NCI-H524 treated with DMSO at 0.1 percent for 48 hours (cell line): Measurements from ENCODE around the gene BRD4.

Experiments
- DNase-seq: peaks from one replicate; lab custom pipeline; 2025; lab: John Stamatoyannopoulos, UW

BRD4 gene

GRCh38 chr19:15194938-15195337 is 137.4 kb downstream of the BRD4 start:
- no peak for DNase-seq

DNA sequence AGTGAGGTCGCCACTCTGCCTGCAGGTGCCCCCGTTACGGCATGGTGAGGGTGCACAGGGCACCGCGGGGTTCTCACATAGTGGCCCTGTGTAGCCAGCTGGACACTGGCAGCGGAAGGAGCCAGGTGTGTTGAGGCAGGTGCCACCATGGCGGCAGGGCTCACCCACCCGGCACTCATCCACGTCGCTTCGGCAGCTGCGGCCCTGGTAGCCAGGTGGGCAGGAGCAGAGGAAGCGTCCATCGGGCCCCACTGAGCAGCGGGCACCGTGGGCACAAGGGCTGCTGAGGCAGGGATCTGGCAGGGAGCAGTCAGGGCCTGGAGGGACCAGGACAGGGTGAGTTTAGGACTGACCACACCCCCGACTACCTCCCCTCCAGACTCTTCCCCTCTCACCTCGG is 140.4 kb downstream of the BRD4 start:
- no peak for DNase-seq

DNA sequence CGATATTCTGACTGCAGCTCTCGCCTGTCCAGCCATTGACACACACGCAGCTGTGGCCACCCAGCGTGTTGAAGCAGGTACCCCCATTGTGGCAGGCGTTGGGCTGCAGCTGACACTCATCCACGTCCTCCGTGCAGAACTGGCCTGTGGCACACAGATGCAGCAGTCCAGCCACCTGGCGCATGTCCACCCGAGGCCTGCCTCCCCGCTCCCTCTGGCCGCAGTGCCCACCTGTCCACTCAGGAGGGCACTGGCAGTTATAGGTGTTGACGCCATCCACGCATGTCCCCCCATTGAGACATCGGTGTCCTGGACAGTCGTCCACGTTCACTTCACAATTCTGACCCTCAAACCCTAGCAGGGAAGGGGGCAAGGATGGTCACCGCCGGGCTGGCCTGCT is 140.8 kb downstream of the BRD4 start:
- no peak for DNase-seq

- DNase-seq, result no peak
Observed at GRCh38 chr19:15188851-15189250, 143.5 kb downstream of the BRD4 start.

GRCh38 chr19:15187026-15188007 is 145.0 kb downstream of the BRD4 start:
- DNase-seq, result no peak
